HG02798 (cell line): ENCODE results near the gene RALGPS1.

Experiments
- ATAC-seq: cut with Tn5 transposase; IDR thresholded peaks from one replicate; pipeline ENCODE4 v1.9.1; 2021; ENCODE audit warnings: mild to moderate bottlenecking; ENCODE audit not compliant: unreplicated experiment, poor library complexity

RALGPS1 gene

GRCh38 chr9:126952205-126952977 is 37.8 kb downstream of the RALGPS1 start:
- no peak for ATAC-seq

GRCh38 chr9:126953041-126953809 is 38.6 kb downstream of the RALGPS1 start:
- ATAC-seq, result no peak

- no peak for ATAC-seq
These were observed 41.2 kb downstream of the RALGPS1 start for GRCh38 chr9:126955811-126956210.

- ATAC-seq, result no peak
These were observed 42.5 kb downstream of the RALGPS1 start for GRCh38 chr9:126956917-126957686.

- ATAC-seq, result no peak
These were observed 43.1 kb downstream of the RALGPS1 start for GRCh38 chr9:126957687-126958053.

- ATAC-seq, result no peak
These were observed 44.8 kb downstream of the RALGPS1 start for GRCh38 chr9:126959336-126959735.

GRCh38 chr9:126959917-126960316 is 45.3 kb downstream of the RALGPS1 start:
- ATAC-seq, result no peak

- no peak for ATAC-seq
These were observed 47.8 kb downstream of the RALGPS1 start for GRCh38 chr9:126962336-126962735.

- no peak for ATAC-seq
These were observed 50.5 kb downstream of the RALGPS1 start for GRCh38 chr9:126965077-126965476.

- ATAC-seq, result no peak
These were observed 51.2 kb downstream of the RALGPS1 start for GRCh38 chr9:126965541-126966428.

- ATAC-seq, result no peak
These were observed 56.7 kb downstream of the RALGPS1 start for GRCh38 chr9:126971261-126971660.

- ATAC-seq, result no peak
These were observed 59.3 kb downstream of the RALGPS1 start for GRCh38 chr9:126973651-126974529.

GRCh38 chr9:126974594-126974993 is 60.0 kb downstream of the RALGPS1 start:
- ATAC-seq, result no peak

GRCh38 chr9:126975327-126976220 is 61.0 kb downstream of the RALGPS1 start:
- ATAC-seq, result no peak

- ATAC-seq, result no peak
These were observed 64.9 kb downstream of the RALGPS1 start for GRCh38 chr9:126979461-126979860.

GRCh38 chr9:126980231-126980630 is 65.6 kb downstream of the RALGPS1 start:
- ATAC-seq, result no peak

- ATAC-seq, result no peak
These were observed 66.6 kb downstream of the RALGPS1 start for GRCh38 chr9:126981218-126981617.
